ENCODE measurements around the gene IFI27L1.

DNA sequence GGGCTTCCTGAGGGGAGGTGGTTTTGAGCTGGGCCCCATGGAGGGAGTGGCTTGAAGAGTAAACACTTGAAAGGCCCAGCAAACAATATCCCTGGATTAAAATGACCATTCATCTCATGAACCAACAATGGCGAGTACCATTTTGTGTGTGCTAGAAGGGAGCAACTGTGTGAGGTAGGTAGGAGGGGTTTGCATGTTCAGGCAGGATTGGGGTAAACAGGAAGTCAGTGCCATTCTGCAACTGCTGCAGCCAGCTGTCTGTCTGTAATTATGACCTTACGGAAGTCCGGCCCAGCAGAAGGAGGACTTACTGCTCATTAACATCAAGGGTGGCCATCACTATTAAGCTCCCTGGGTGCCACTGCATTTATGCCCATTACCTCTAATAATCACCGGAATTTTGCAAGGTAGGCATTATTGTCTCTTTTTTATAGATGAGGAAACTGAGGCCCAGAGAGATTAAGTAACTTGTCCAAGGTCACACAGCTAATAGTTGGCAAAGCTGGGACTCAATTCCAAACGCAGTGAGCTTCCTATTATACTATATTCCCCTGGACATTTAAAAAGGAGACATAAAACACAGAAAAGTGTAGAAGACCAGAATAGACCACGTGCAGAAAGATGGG is 64.9 kb downstream of the IFI27L1 start:
- TF ChIP-seq, protein P1, sequence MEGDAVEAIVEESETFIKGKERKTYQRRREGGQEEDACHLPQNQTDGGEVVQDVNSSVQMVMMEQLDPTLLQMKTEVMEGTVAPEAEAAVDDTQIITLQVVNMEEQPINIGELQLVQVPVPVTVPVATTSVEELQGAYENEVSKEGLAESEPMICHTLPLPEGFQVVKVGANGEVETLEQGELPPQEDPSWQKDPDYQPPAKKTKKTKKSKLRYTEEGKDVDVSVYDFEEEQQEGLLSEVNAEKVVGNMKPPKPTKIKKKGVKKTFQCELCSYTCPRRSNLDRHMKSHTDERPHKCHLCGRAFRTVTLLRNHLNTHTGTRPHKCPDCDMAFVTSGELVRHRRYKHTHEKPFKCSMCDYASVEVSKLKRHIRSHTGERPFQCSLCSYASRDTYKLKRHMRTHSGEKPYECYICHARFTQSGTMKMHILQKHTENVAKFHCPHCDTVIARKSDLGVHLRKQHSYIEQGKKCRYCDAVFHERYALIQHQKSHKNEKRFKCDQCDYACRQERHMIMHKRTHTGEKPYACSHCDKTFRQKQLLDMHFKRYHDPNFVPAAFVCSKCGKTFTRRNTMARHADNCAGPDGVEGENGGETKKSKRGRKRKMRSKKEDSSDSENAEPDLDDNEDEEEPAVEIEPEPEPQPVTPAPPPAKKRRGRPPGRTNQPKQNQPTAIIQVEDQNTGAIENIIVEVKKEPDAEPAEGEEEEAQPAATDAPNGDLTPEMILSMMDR (IDR thresholded peaks at IDR 0.05 in 4 of 5, conservative IDR thresholded peaks at IDR 0.05 in 1 of 5): no peak
- no peak for TF ChIP-seq POLR2A (IDR thresholded peaks at IDR 0.05)
